Measurements from ENCODE around the gene CALR3. TPM values are rescaled to one million over a fixed set of nuclear protein-coding genes. Genes with fewer than 3 reads are reported as not detected.

Gene CALR3
- total and polyA plus RNA-seq, 2 of the 13 experiments (the other 11 are each of a cell fraction or from before 2014, with no cell fraction given): not detected

- TF ChIP-seq MTF1 (CRISPR knock-in tag; IDR thresholded peaks at IDR 0.05): no peak
- TF ChIP-seq CENPT (CRISPR knock-in tag; IDR thresholded peaks at IDR 0.05; ENCODE audit: low read depth): no peak
- TF ChIP-seq GFI1 (CRISPR knock-in tag; IDR thresholded peaks at IDR 0.05; ENCODE audit: borderline replicate concordance): no peak
- TF ChIP-seq NBN (conservative IDR thresholded peaks at IDR 0.05): no peak
- no peak for TF ChIP-seq MAFF (IDR thresholded peaks at IDR 0.05; ENCODE audit: low read depth, low read length)
- no peak for TF ChIP-seq GLI4 (CRISPR knock-in tag; IDR thresholded peaks at IDR 0.05; ENCODE audit: borderline replicate concordance)
- no peak for TF ChIP-seq SYNCRIP (IDR thresholded peaks at IDR 0.05; ENCODE audit: insufficient read depth, low read depth, low read length)
- TF ChIP-seq ZNF331 (CRISPR knock-in tag; IDR thresholded peaks at IDR 0.05): no peak
- no peak for TF ChIP-seq ZNF598 (CRISPR knock-in tag; IDR thresholded peaks at IDR 0.05; ENCODE audit: borderline replicate concordance)
- TF ChIP-seq NCOR1 (IDR thresholded peaks at IDR 0.05; ENCODE audit: borderline replicate concordance, low read length): no peak
- TF ChIP-seq ZNF629 (CRISPR knock-in tag; conservative IDR thresholded peaks at IDR 0.05): no peak
- no peak for TF ChIP-seq E2F2 (CRISPR knock-in tag; IDR thresholded peaks at IDR 0.05; ENCODE audit: borderline replicate concordance)
- no peak for TF ChIP-seq HHEX (CRISPR knock-in tag; IDR thresholded peaks at IDR 0.05)
- TF ChIP-seq, protein P1, sequence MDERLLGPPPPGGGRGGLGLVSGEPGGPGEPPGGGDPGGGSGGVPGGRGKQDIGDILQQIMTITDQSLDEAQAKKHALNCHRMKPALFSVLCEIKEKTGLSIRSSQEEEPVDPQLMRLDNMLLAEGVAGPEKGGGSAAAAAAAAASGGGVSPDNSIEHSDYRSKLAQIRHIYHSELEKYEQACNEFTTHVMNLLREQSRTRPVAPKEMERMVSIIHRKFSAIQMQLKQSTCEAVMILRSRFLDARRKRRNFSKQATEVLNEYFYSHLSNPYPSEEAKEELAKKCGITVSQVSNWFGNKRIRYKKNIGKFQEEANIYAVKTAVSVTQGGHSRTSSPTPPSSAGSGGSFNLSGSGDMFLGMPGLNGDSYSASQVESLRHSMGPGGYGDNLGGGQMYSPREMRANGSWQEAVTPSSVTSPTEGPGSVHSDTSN (CRISPR knock-in tag; IDR thresholded peaks at IDR 0.05): no peak
- TF ChIP-seq NRL (CRISPR knock-in tag; IDR thresholded peaks at IDR 0.05; ENCODE audit: borderline replicate concordance): no peak
- TF ChIP-seq KLF9 (CRISPR knock-in tag; IDR thresholded peaks at IDR 0.05; ENCODE audit: low read depth): no peak
- no peak for TF ChIP-seq ZFP37 (CRISPR knock-in tag; IDR thresholded peaks at IDR 0.05; ENCODE audit: borderline replicate concordance)
- 0 out of 2 replicates have a peak, but pooled peaks have one; percentile 3 for TF ChIP-seq ZNF775 (CRISPR knock-in tag; IDR thresholded peaks at IDR 0.05; ENCODE audit: borderline replicate concordance)
- no peak for TF ChIP-seq HNF4G (IDR thresholded peaks at IDR 0.05; ENCODE audit: borderline replicate concordance, low read depth, low read length)
- TF ChIP-seq HNF4G (CRISPR knock-in tag; IDR thresholded peaks at IDR 0.05; ENCODE audit: borderline replicate concordance, low read depth): no peak
- no peak for TF ChIP-seq MED13 (CRISPR knock-in tag; IDR thresholded peaks at IDR 0.05)
- no peak for TF ChIP-seq GMEB2 (CRISPR knock-in tag; IDR thresholded peaks at IDR 0.05; ENCODE audit: low read depth)
- no peak for TF ChIP-seq ZBED4 (CRISPR knock-in tag; IDR thresholded peaks at IDR 0.05; ENCODE audit: borderline replicate concordance)
- TF ChIP-seq RBAK (CRISPR knock-in tag; IDR thresholded peaks at IDR 0.05): no peak
- no peak for TF ChIP-seq ZNF891 (CRISPR knock-in tag; IDR thresholded peaks at IDR 0.05)
Observed at GRCh38 chr19:16541526-16542044, 45.6 kb upstream of the CALR3 start (continued).
